Type B pancreatic cell (in vitro differentiated cells): ENCODE measurements around the gene BMP8A. TPM values are rescaled to one million over a fixed set of nuclear protein-coding genes. Genes with fewer than 3 reads are reported as not detected.

ENCODE experiments used
- DNase-seq: peaks from one replicate; pipeline ENCODE4 v3.0.0; 2021; ENCODE audit warnings: mixed read lengths; ENCODE audit not compliant: unreplicated experiment; ENCODE audit errors: extremely low spot score
- H3K27ac Mint-ChIP-seq: 2 replicates; pipeline ENCODE4 v1.8.0; 2021; ENCODE audit warnings: mild to moderate bottlenecking, mixed read lengths
- H3K27me3 Mint-ChIP-seq: 2 replicates; pipeline ENCODE4 v1.8.0; 2021; ENCODE audit warnings: mixed read lengths
- H3K36me3 Mint-ChIP-seq: 2 replicates; pipeline ENCODE4 v1.8.0; 2021; ENCODE audit warnings: mixed read lengths
- H3K4me1 Mint-ChIP-seq: one replicate; pipeline ENCODE4 v1.8.0; 2021; ENCODE audit warnings: mixed read lengths; ENCODE audit not compliant: unreplicated experiment
- H3K4me3 Mint-ChIP-seq: 2 replicates; pipeline ENCODE4 v1.8.0; 2021; ENCODE audit warnings: mild to moderate bottlenecking, mixed read lengths
- H3K9me3 Mint-ChIP-seq: 2 replicates; pipeline ENCODE4 v1.8.0; 2021; ENCODE audit warnings: mixed read lengths
- CTCF ChIP-seq: fragments of 200-600 bp; sonication (generic); conservative IDR thresholded peaks from 2 replicates; pipeline ENCODE4 v1.5.0; 2021; ENCODE audit warnings: antibody characterized with exemption, mild to moderate bottlenecking
- total RNA-seq: library from RNA; stranded (reverse); gene quantifications from 2 replicates; pipeline ENCODE4 v1.2.1, GENCODE V29; 2021; ENCODE audit warnings: low replicate concordance

BMP8A gene
- total RNA-seq, 1 donor from 2014 or later = 1.1 TPM

- Mint-ChIP-seq H3K36me3 (peaks cover 6% of the 10 kb centered on the region), H3K4me3 (no peak overlapping the region), H3K4me1 (no peaks in the 10 kb centered on the region), H3K27me3 (no peaks in the 10 kb centered on the region), H3K9me3 (no peaks in the 10 kb centered on the region), H3K27ac (no peak overlapping the region)
- TF ChIP-seq CTCF = no peak
- DNase-seq = no peak
These were observed 36.6 kb downstream of the BMP8A start for GRCh38 chr1:39528082-39528481.

DNA sequence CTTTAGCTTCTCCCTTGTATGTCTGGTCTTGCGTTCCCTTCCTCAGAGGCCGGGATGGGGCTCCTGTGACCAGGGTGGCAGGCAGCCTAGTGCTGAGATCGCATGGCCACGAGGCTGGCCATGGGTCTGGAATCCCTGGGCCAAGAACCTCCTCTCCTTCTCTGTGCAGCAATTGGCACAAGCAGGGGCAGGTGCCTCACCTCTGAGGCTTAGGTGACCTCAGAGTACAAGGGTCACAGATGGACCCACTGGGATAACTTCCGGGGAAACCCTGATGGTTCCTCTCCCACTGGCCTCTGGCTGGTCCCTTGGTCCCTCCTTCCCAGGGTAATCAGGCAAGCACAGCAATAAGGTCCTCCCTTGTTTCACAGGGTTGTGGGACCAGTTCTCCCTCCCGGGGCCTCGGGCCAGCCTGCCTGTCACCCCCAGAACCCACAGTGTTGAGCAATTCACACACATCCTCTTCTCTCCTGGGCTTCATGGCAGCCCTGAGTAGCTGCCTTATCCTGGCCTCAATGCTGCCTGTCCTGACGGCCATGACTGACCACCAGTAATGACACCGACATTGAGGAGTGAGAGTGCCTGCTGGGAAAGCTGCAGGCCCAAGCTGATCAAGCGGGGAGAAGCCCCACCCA lies 38.6 kb downstream of the BMP8A start:
- Mint-ChIP-seq H3K27ac (no peak overlapping the region), H3K9me3 (no peaks in the 10 kb centered on the region), H3K4me1 (no peaks in the 10 kb centered on the region), H3K4me3 (no peak overlapping the region), H3K27me3 (no peaks in the 10 kb centered on the region), H3K36me3 (peaks cover 6% of the 10 kb centered on the region)
- no peak for TF ChIP-seq CTCF
- DNase-seq = no peak

- Mint-ChIP-seq H3K9me3 (no peaks in the 10 kb centered on the region), H3K27ac (no peak overlapping the region), H3K36me3 (peaks cover 9% of the 10 kb centered on the region), H3K4me1 (no peaks in the 10 kb centered on the region), H3K27me3 (no peaks in the 10 kb centered on the region), H3K4me3 (no peak overlapping the region)
- DNase-seq = no peak
- no peak for TF ChIP-seq CTCF
These were observed 40.1 kb downstream of the BMP8A start for GRCh38 chr1:39531526-39531925.

- Mint-ChIP-seq H3K4me3 (no peak overlapping the region), H3K9me3 (no peaks in the 10 kb centered on the region), H3K27ac (no peak overlapping the region), H3K27me3 (no peaks in the 10 kb centered on the region), H3K4me1 (no peaks in the 10 kb centered on the region), H3K36me3 (peaks cover 10% of the 10 kb centered on the region)
- TF ChIP-seq CTCF = no peak
- DNase-seq = no peak
These were observed 42.0 kb downstream of the BMP8A start for GRCh38 chr1:39533442-39533841.

- peak overlapping the region; percentile 58 for H3K27ac Mint-ChIP-seq
These were observed 47.3 kb downstream of the BMP8A start for GRCh38 chr1:39538531-39539251.

More at GRCh38 chr1:39538531-39539251, 47.3 kb downstream of the BMP8A start:
- Mint-ChIP-seq H3K9me3 (no peaks in the 10 kb centered on the region), H3K4me3 (no peak overlapping the region), H3K4me1 (no peaks in the 10 kb centered on the region), H3K36me3 (peaks cover 8% of the 10 kb centered on the region), H3K27me3 (no peaks in the 10 kb centered on the region)
- TF ChIP-seq CTCF = no peak
- no peak for DNase-seq
